HG02642 (cell line): ENCODE data around the gene ZNF765.
A peak's percentile ranks its signal among the peaks of the same experiment; 100 is the strongest.
"Not testable (repeated sequence)": the region's sequence is repeated elsewhere in the genome, so short reads cannot be mapped to it uniquely, and the experiment has no call there.

ENCODE experiments used
- ATAC-seq: cut with Tn5 transposase; IDR thresholded peaks from one replicate; pipeline ENCODE4 v1.9.1; 2021; ENCODE audit warnings: mild to moderate bottlenecking; ENCODE audit not compliant: unreplicated experiment, poor library complexity

The ZNF765 gene

DNA sequence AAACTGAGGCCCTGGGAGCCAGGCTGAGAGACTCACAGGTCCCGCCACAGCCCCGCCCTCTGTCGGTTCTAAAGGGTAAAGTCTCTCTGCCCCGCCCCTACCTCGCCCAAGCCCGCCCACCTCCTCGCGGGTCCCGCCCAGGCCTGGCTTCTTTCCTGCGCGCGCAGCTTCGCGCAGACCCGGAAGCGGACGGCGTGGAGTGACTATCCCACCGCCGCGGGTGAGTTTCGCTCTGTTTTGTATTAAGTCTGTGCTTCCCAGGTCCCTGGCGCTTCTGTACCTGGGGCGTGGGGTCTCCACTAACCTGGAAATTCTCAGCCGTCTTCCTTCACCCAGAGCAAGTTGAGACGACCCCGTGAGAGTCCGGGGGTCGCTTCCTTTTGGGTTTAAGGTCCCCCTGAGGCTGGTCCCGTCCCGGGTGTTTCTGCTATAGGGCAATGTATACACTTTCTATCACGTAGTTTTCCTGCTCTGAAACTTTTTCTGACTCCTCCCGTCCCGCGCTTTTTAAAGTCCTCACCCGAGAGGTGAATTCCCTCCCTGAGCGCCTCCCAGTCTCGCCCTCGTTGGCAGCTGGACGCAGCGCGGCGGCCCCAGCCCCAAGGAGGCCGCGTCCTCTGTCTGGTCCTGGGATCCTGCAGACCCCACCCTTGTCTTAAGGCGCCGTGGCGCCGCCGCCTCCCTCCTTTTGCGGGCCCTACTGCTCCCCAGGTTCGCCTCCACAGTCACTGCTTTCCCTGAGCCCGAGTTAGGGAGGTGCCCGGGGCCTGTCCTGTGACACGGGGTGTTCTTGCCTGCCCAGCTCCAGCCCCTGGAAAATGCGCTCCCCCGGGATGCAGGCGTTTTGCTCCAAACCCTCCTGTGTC lies at the start of gene ZNF765:
ZNF765 (plus strand) TSS at position 176 of the 866 bp plus-strand sequence. CDS start 2,867 bp downstream, outside the sequence.
- ATAC-seq = peak; percentile 95

DNA sequence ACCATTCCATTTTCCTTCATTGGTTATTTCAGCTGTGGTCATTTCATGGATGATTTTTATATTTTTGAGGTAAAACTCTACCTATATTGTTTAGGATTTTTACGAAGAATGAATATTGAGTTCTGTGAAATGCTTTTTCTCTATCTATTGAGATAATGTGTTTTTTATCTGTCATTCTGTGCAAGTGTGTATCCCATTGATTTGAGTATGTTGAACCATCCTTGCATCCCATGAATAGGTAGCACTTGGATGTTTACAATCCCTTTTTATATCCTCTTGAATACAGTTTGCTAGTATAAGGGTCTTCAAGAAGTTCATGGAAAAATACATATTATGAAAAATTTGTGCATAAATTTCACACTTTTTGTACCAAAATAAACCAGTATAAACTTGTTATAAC lies 39.2 kb upstream of the ZNF765 start:
- no peak for ATAC-seq

DNA sequence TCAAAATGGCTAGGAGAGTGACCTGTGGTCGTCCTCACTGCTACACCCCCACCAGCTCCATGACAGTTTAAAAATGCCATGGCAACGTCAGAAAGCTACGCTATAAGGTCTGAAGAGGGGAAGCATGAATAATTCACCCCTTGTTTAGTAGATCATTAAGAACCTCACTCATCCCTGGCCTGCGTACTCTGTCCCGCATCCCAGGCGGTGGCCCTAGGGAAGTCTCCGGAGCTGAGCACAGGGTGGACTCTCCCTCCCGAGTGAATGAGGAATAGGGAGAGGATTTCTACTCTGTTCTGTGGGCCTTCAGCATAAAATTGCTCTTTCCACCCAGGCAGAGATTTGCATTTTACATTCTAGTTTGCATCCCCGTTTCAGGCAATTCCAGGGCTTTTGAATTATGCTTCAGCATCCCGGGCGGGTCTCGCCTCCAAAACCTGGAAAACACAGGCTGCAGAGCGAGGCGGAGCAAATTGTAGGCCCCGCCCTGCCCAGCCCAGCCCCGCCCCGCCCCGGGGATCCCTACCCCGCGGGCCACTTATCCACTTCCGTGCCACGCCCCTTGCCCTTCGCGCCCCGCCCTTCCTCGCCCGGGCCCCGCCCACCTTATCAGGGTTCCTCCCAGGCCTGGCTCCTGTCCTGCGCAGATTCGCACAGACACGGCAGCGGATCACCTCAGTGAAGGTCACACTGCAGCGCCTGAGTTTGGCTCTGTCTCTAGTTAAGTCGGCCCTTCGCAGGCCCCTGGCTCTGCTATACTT lies 36.9 kb upstream of the ZNF765 start:
- ATAC-seq = no peak

DNA sequence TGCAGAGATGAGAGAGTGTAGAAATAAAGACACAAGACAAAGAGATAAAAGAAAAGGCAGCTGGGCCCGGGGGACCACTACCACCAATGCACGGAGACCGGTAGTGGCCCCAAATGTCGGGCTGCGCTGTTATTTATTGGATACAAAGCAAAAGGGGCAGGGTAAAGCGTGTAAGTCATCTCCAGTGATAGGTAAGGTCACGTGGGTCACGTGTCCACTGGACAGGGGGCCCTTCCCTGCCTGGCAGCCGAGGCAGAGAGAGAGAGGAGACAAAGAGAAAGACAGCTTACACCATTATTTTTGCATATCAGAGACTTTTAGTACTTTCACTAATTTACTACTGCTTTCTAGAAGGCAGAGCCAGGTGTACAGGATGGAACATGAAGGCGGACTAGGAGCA lies 34.9 kb upstream of the ZNF765 start:
- not testable (repeated sequence) for ATAC-seq

DNA sequence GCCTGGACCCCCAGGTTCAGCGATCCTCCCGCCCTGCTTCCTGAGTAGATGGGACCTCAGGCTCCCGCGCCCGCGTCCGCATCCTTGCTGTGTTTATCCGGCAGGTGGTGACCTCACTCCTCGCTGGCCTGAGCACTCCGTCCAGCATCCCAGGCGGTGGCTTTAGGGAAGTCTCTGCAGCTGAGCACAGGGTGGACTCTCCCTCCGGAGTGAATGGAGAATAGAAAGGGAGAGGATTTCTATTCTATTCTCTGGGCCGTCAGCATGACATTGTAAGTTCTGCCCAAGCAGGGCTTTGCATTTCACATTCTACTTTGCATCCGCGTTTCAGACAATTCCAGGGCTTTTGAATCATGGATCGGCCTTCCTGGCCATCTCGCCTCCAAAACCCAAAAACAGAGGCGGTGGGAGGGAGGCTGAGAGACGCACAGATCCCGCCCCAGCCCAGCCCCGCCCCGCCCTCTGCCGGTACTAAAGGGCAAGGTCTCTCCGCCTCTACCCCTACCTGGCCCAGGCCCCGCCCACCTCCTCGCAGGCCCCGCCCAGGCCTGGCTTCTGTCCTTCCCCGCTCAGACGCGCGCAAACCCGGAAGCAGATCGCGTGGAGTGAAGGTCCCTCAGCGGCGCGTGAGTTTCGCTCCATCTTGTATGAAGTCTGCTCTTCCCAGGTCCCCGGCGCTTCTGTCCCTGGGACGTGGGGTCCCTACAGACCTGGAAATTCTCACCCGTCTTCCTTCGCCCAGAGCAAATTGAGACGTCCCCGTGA lies 29.6 kb upstream of the ZNF765 start, which contains the start of gene ZNF525:
ZNF525 (plus strand) TSS at position 572 of the 765 bp plus-strand sequence. CDS start 6,577 bp downstream, outside the sequence.
- peak; percentile 97 for ATAC-seq

DNA sequence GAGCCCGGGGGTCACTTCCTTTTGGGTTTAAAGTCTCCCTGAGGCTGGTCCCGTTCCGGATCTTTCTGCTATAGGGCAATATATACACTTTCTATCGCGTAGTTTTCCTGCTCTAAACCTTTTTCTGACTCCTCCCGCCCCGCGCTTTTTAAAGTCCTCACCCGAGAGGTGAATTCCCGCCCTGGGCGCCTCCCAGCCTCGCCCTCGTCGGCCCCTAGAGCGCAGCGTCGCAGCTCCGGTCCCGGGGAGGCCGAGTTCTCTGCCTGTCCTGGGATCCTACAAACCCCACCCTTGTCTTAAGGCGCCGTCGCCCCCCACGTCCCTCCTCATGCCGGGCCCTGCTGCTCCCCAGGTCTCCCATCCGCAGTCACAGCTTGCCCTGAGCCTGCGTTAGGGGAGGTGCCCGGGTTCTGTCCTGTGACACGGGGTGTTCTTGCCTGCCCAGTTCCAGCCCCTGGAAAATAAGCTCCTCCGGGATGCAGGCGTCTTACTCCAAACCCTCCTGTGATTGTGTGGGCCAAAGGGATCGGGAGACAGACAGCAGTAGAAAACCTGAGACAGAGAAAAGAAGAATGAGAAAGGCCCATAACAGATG lies 29.0 kb upstream of the ZNF765 start:
- peak; percentile 42 for ATAC-seq

DNA sequence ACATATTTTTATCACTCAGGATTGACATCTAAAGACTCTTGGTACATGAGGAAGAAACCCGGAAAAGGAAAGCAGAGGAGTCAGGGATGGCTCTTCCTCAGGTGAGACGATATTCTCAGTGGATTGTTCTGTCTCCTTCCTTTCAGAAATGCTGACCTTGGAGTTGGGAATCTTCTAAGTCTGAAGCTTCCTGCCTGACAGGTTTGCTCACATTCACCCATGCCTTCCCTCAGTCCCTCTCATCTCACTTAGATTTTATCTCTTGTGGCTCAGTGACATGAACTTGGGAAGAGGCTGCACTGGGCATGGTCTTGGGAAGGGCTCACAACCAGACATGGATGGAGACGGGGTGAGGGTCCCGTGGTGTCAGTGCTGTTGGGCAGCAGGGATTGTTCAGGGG lies 22.8 kb upstream of the ZNF765 start:
- no peak for ATAC-seq

DNA sequence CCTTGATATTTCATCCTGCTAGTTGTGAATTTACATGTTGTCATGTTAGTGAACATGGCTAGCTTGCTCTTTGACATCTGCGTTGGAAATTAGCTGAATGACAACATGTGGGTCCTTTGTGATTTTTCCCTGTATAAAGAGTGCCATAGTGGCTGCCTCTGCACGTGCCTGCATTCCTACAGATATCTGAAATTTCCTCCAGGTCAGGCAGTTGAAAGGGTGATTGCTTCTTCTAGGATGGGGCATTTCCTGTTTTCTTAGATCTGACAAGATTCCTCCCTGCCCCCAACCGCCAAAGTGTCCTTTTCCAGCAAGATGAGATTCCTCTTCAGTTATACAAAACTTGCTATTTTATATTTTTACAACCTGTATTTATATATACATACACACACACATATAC lies 20.7 kb upstream of the ZNF765 start:
- no peak for ATAC-seq

DNA sequence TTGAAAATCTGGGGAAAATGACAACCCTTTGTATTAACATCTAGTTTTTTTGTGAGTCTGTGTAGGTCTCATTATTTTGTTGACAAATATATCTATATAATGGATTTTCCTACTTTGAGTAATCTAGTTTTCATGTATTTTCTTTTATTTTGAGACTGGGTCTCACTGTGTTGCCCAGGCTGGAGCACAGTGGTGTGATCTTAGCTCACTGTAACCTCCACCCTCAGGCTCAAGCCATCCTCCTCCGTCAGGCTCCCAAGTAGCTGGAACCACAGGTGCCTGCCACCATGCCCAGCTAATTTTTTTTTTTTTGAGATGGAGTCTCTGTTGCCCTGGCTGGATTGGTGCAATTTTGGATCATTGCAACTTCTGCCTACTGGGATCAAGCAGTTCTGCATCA lies 20.2 kb upstream of the ZNF765 start:
- no peak for ATAC-seq

DNA sequence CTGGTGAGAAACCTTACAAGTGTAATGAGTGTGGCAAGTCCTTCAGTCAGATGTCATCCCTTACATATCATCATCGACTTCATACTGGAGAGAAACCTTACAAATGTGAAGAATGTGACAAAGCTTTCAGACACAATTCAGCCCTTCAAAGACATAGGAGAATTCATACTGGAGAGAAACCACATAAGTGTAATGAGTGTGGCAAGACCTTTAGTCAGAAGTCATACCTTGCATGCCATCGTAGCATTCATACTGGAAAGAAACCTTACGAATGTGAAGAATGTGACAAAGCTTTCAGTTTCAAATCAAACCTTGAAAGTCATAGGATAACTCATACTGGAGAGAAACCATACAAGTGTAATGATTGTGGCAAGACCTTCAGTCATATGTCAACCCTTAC lies 13.6 kb upstream of the ZNF765 start:
- ATAC-seq = no peak

DNA sequence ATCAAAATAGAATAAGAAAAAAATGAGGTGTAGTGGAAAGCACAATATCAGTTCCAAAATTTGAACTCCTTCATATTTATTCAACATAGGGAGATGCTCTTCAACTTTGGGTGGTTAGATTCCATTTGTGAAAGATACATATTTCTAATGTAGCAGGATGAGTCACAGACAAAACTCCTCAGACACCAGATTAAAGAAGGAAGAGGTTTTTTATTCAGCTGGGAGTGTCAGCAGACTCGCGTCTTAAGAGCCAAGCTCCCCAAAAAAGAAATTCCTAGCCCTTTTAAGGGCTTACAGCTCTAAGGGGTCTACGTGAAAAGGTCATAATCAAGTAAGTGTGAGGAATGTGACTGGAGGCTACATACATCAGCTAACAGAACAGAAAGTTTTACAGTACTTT lies 6.8 kb upstream of the ZNF765 start:
- ATAC-seq = no peak

DNA sequence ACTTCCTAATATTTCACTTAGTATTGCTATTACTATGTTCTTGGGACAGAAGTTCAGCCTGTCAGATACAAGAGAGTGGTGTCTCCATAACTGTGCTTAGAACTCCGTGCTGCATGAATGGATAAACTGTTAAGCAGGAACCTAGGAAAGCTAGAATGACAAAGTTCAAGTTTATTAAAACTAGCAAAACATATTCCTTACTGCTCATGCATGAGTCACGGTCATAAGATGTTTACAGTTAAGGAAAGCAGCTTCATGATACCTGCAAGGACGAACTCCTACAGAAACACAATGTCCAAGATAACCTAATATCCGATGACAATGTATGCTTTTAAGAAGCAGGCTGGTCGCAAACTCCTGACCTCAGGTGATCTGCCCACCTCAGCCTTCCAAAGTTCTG lies 6.0 kb upstream of the ZNF765 start:
- ATAC-seq = no peak

DNA sequence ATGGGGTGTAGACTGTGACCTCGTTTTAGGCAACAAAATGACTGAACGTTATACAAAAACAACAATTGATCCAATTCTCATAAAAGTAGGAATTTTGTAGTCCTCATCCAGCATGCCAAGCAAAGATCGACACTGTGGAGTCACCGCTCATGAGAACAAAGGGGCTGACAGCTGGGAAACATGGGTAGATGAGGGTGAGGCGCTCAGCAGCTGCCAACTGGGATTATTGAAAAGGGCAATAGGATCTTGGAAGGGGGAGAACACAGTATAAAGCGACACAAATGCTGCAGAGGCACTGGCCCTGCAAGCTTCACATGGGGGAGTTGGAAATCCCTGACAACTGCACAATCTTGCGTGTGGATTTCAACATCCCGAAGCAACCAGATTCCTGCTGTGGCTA lies 5.4 kb upstream of the ZNF765 start:
- no peak for ATAC-seq

DNA sequence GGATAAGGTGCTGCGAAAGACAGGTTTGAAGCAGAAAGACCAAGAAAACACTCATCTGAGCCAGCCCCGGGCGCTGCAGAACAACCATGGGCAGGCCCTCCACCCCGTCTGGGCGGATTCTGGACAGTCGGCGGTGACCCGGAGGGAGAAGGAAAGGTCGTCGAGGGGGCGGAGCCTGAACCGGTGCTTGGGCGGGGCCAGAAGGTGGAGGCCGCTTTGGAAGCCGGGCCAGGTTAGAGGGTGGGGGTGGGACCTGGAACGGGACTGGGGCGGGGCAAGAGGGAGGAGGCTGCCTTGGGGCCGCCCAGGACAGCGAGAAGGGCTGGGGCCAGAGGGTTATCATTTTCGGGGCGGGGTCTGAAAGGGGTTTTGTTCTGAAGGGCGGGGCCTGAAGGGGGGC lies 5.0 kb upstream of the ZNF765 start:
- ATAC-seq = no peak

DNA sequence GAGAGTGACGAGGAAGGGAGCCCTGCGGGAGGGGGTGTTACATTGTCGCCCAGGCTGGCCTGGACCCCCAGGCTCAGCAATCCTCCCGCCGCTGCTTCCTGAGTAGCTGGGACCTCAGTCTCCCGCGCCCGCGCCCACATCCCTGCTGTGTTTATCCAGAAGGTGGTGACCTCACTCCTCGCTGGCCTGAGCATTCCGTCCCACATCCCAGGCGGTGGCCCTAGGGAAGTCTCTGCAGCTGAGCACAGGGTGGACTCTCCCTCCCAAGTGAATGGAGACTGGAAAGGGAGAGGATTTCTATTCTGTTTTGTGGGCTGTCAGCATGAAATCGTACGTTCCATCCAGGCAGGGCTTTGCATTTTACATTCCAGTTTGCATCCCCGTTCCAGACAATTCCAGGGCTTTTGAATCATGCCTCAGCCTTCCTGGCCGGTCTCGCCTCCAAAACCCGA lies 401 bp upstream of the ZNF765 start:
- no peak for ATAC-seq

DNA sequence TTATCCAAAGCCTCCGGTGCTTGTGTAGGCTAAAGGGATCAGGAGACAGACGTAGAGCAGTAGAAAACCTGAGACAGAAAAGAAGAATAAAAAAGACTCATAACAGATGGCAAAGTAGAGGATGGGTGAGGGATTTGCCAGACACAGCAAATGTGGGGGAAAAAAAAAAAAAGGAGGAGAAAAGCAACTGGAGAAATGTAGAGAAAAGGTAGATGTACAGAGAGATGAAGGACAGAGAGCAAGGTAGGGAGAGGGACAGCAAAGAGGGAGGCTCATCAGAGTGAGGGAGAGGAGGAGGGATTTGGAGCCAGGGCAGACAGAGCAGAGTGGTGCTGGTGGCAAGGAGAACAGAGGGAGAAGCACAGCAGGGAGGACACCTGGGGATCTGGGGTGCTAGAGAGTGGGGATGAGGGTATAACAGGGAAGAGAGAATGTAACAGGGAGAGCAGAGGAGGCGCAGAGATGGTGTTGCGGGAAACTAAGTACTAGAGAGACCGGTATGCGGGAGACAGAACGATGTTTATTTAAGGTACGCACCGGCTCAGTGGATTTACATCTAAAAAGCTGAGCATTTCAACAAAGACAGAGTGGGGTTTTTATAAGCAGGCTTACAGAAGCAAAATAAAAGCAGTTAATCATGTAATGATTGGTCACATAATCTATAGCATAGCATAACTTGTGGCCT lies 1.0 kb downstream of the ZNF765 start:
- not testable (repeated sequence) for ATAC-seq

DNA sequence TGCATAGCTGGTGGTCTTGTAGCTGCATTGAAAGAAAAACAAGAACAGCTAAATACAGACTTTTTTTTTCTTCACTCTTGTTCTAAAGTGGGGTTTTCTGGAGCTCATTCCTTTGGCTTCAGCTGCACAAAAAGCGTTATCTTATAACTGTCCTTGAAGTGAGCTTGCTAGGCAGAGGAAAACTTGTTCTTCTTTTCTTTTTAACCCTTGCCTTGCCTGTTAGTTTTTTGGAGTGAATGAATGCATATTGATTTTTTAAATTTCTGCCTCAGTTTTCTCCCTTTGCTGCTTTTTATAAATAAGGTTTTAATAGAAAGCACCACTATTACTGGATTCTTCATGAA lies 1.5 kb downstream of the ZNF765 start:
- no peak for ATAC-seq

DNA sequence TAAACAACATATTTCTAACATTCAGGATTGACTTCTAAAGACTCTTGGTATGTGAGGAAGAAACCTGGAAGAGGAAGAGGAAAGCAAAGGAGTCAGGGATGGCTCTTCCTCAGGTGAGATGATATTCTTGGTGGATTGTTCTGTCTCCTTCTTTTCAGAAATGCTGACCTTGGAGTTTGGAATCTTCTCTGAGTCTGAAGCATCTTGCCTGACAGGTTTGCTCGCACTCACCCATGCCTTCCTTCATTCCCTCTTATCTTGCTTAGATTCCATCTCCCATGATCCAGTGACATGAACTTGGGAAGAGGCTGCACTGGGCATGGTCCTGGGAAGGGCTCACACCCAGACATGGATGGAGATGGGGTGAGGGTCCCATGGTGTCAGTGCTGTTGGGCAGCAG lies 3.0 kb downstream of the ZNF765 start:
- ATAC-seq = not testable (repeated sequence)

DNA sequence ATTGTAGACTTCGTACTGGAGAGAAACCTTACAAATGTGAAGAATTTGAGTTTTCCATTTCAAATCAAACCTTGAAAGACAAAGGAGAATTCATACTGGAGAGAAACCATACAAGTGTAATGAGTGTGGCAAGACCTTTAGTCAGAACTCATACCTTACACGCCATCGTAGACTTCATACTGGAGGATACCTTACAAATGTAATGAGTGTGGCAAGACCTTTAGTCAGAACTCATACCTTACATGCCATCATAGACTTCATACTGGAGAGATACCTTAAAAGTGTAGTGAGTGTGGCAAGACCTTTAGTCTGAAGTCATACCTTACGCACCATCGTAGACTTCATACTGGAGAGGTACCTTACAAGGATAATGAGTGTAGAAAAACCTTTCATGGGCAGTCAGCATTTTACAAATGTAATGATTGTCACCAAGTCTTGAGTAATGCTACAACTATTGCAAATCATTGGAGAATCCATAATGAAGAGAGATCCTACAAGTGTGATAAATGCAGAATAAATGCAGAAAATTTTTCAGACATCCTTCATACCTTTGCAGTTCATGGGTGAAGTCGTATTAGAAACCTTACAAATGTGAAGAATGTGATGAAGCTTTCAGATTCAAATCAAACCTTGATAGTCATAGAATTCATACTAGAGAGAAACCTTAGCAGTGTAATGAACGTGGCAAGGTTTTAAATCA lies 14.7 kb downstream of the ZNF765 start:
- no peak for ATAC-seq
